ENCODE data around the gene YJEFN3. TPM values are rescaled to one million over a fixed set of nuclear protein-coding genes. Genes with fewer than 3 reads are reported as not detected.

YJEFN3 gene
- total RNA-seq, 1 experiment from 2014 or later: 0.69 TPM

- no peak for DNase-seq (ENCODE audit: low read depth)
Observed at GRCh38 chr19:19495614-19496603, 32.8 kb upstream of the YJEFN3 start.

- no peak for DNase-seq (ENCODE audit: low read depth)
Observed at GRCh38 chr19:19498255-19498991, 30.3 kb upstream of the YJEFN3 start.

- no peak for DNase-seq (ENCODE audit: low read depth)
Observed at GRCh38 chr19:19499272-19499995, 29.3 kb upstream of the YJEFN3 start.

- DNase-seq (ENCODE audit: low read depth): no peak
Observed at GRCh38 chr19:19500975-19501644, 27.6 kb upstream of the YJEFN3 start.

GRCh38 chr19:19501798-19502197 lies 26.9 kb upstream of the YJEFN3 start:
- no peak for DNase-seq (ENCODE audit: low read depth)

- no peak for DNase-seq (ENCODE audit: low read depth)
Observed at GRCh38 chr19:19502281-19502680, 26.4 kb upstream of the YJEFN3 start.

GRCh38 chr19:19502808-19503602 lies 25.7 kb upstream of the YJEFN3 start:
- no peak for DNase-seq (ENCODE audit: low read depth)

GRCh38 chr19:19504754-19505668 lies 23.7 kb upstream of the YJEFN3 start:
- no peak for DNase-seq (ENCODE audit: low read depth)

GRCh38 chr19:19505669-19506326 lies 22.9 kb upstream of the YJEFN3 start:
- DNase-seq (ENCODE audit: low read depth): no peak

GRCh38 chr19:19506592-19506991 lies 22.1 kb upstream of the YJEFN3 start:
- DNase-seq (ENCODE audit: low read depth): no peak

- DNase-seq (ENCODE audit: low read depth): no peak
Observed at GRCh38 chr19:19507354-19507753, 21.4 kb upstream of the YJEFN3 start.

- no peak for DNase-seq (ENCODE audit: low read depth)
Observed at GRCh38 chr19:19508217-19508616, 20.5 kb upstream of the YJEFN3 start.

- no peak for DNase-seq (ENCODE audit: low read depth)
Observed at GRCh38 chr19:19510432-19510831, 18.3 kb upstream of the YJEFN3 start.

GRCh38 chr19:19513682-19514081 lies 15.0 kb upstream of the YJEFN3 start:
- no peak for DNase-seq (ENCODE audit: low read depth)

GRCh38 chr19:19514215-19514657 lies 14.5 kb upstream of the YJEFN3 start:
- no peak for DNase-seq (ENCODE audit: low read depth)

- DNase-seq (ENCODE audit: low read depth): no peak
Observed at GRCh38 chr19:19514881-19515641, 13.7 kb upstream of the YJEFN3 start, which contains the start of gene TSSK6. Gene TSSK6, minus strand, starts transcription at chr19:19515548. Its CDS starts 121 bp downstream, at chr19:19515427.

GRCh38 chr19:19515642-19516519 lies 12.8 kb upstream of the YJEFN3 start, which contains the start of gene NDUFA13:
Gene NDUFA13, plus strand, starts transcription at chr19:19516225. Its CDS starts 14 bp downstream, at chr19:19516239.
- DNase-seq (ENCODE audit: low read depth): peak; percentile 92

Measured in LHCN-M2 (cell line).